Uterus (tissue), 2 donors: Measurements from ENCODE around the gene OSTC.

Experiments used
- POLR2A ChIP-seq, 2 donors: fragments of 450-650 bp; IDR thresholded peaks; one replicate each; pipeline ENCODE4 v1.6.1; 2016; ENCODE audit warnings: antibody characterized with exemption in 2 of 2, mild to moderate bottlenecking in 1 of 2, moderate library complexity in 1 of 2
- TF ChIP-seq, protein P1 (sequence below), 4 experiments: fragments of 200-600 bp in 2 of 4; fragments of 450-650 bp in 2 of 4; sonication (generic) in 2 of 4; IDR thresholded peaks; one replicate each; pipeline ENCODE4 v1.5.1; 2016 to 2019; ENCODE audit warnings: antibody characterized with exemption in 4 of 4, mild to moderate bottlenecking in 2 of 4, moderate library complexity in 1 of 4

DNA sequence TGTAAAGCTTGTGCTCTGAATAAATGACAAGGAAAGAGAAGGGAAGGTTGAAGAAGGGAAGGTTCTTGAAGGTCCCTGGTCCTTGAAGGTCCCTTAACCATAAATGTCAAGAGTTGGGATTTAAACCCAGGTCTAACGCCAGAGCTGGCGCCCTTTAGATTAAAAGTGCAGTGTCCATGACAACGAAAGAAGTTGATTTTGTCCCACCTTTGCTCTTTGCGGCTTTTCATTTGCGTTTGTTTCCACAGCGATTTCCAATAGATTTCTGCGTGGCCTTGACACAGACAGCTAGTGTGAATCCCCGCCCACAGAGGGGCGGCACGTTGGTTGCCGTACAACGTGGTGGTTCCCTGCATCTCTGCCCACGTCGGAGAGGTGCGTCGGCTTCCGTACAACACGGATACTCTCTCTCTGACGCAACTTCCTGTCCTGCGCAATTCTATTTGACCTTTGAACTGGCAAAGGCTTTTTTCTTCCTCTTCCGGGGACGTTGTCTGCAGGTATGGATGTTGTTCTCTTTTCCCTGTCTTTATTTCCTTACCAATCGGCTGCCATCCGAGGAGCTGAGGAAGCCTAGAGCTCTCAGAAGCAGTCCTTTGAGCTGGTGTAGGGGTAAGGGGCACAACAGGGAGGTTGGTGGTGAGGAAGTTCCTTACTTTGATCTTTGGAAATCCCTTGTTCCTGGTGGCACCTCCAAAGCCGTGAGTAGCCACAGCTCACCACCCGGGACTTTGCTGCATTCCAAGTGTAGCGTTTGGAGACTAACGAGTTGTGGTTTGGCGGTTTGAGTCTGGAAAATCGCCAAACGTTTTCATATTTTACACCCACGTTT is 30.1 kb upstream of the OSTC start, which contains the start of gene RPL34:
- TF ChIP-seq, protein P1, sequence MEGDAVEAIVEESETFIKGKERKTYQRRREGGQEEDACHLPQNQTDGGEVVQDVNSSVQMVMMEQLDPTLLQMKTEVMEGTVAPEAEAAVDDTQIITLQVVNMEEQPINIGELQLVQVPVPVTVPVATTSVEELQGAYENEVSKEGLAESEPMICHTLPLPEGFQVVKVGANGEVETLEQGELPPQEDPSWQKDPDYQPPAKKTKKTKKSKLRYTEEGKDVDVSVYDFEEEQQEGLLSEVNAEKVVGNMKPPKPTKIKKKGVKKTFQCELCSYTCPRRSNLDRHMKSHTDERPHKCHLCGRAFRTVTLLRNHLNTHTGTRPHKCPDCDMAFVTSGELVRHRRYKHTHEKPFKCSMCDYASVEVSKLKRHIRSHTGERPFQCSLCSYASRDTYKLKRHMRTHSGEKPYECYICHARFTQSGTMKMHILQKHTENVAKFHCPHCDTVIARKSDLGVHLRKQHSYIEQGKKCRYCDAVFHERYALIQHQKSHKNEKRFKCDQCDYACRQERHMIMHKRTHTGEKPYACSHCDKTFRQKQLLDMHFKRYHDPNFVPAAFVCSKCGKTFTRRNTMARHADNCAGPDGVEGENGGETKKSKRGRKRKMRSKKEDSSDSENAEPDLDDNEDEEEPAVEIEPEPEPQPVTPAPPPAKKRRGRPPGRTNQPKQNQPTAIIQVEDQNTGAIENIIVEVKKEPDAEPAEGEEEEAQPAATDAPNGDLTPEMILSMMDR (IDR thresholded peaks at IDR 0.05): no peak
- TF ChIP-seq POLR2A (IDR thresholded peaks at IDR 0.05): peak; percentile 87 to 94
